Neural progenitor cell (in vitro differentiated cells): Measurements from ENCODE around the gene UQCC2.

Source experiments
- CTCF ChIP-seq: fragments of 200-600 bp; sonication (generic); IDR thresholded peaks from 2 replicates; pipeline ENCODE4 v1.5.1; 2017; ENCODE audit warnings: antibody characterized with exemption, mild to moderate bottlenecking
- EZH2 ChIP-seq: fragments of 200-600 bp; sonication (generic); IDR thresholded peaks from 2 replicates; pipeline ENCODE4 v1.6.1; 2017; ENCODE audit warnings: antibody characterized with exemption, mild to moderate bottlenecking, moderate library complexity

GRCh38 chr6:33676416-33677142 lies 34.9 kb downstream of the UQCC2 start:
- TF ChIP-seq EZH2 (no peak), CTCF (no peak)
